Measurements from ENCODE around the gene GRK5. TPM values are rescaled to one million over a fixed set of nuclear protein-coding genes. Genes with fewer than 3 reads are reported as not detected.

The GRK5 gene
- total and polyA plus RNA-seq, 9 of the 15 experiments (the other 6 are each of a cell fraction or from before 2014, with no cell fraction given) = 0.46 to 0.83 (median 0.67) TPM; not detected in 2

DNA sequence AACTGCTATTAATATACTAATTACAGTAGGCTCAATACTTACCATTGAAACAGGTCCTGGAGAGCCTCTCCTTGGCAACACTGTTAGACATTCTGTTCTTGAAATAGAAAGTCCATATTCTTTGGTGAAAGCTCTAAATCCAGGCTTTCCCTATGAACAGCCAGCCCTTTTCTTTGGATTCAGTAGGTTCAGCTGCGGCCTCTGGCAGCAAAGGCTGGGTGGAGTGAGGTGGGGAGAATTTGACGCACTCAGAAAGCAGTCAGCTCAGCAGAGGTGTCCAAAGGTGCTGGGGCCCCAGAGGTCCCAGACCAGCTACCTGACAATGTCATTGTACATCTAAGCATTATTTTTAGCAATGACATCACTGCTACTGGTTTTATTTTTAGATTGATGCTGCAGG lies 146.1 kb downstream of the GRK5 start (continued):
- TF ChIP-seq, protein P1, sequence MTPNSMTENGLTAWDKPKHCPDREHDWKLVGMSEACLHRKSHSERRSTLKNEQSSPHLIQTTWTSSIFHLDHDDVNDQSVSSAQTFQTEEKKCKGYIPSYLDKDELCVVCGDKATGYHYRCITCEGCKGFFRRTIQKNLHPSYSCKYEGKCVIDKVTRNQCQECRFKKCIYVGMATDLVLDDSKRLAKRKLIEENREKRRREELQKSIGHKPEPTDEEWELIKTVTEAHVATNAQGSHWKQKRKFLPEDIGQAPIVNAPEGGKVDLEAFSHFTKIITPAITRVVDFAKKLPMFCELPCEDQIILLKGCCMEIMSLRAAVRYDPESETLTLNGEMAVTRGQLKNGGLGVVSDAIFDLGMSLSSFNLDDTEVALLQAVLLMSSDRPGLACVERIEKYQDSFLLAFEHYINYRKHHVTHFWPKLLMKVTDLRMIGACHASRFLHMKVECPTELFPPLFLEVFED (CRISPR knock-in tag; conservative IDR thresholded peaks at IDR 0.05) = no peak
- TF ChIP-seq SUPT5H (IDR thresholded peaks at IDR 0.05) (no peak), NCOA6 (IDR thresholded peaks at IDR 0.05) (no peak), ZNF445 (CRISPR knock-in tag; IDR thresholded peaks at IDR 0.05; ENCODE audit: low read depth) (no peak), ZSCAN32 (CRISPR knock-in tag; IDR thresholded peaks at IDR 0.05) (no peak), GTF2F1 (IDR thresholded peaks at IDR 0.05; ENCODE audit: low read depth, low read length) (no peak)
- TF ChIP-seq, protein P2, sequence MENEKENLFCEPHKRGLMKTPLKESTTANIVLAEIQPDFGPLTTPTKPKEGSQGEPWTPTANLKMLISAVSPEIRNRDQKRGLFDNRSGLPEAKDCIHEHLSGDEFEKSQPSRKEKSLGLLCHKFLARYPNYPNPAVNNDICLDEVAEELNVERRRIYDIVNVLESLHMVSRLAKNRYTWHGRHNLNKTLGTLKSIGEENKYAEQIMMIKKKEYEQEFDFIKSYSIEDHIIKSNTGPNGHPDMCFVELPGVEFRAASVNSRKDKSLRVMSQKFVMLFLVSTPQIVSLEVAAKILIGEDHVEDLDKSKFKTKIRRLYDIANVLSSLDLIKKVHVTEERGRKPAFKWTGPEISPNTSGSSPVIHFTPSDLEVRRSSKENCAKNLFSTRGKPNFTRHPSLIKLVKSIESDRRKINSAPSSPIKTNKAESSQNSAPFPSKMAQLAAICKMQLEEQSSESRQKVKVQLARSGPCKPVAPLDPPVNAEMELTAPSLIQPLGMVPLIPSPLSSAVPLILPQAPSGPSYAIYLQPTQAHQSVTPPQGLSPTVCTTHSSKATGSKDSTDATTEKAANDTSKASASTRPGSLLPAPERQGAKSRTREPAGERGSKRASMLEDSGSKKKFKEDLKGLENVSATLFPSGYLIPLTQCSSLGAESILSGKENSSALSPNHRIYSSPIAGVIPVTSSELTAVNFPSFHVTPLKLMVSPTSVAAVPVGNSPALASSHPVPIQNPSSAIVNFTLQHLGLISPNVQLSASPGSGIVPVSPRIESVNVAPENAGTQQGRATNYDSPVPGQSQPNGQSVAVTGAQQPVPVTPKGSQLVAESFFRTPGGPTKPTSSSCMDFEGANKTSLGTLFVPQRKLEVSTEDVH (IDR thresholded peaks at IDR 0.05; ENCODE audit: low read depth, partially characterized antibody) = no peak
- TF ChIP-seq, protein P3, sequence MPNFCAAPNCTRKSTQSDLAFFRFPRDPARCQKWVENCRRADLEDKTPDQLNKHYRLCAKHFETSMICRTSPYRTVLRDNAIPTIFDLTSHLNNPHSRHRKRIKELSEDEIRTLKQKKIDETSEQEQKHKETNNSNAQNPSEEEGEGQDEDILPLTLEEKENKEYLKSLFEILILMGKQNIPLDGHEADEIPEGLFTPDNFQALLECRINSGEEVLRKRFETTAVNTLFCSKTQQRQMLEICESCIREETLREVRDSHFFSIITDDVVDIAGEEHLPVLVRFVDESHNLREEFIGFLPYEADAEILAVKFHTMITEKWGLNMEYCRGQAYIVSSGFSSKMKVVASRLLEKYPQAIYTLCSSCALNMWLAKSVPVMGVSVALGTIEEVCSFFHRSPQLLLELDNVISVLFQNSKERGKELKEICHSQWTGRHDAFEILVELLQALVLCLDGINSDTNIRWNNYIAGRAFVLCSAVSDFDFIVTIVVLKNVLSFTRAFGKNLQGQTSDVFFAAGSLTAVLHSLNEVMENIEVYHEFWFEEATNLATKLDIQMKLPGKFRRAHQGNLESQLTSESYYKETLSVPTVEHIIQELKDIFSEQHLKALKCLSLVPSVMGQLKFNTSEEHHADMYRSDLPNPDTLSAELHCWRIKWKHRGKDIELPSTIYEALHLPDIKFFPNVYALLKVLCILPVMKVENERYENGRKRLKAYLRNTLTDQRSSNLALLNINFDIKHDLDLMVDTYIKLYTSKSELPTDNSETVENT (CRISPR knock-in tag; IDR thresholded peaks at IDR 0.05) = no peak

Measured in K562 (cell line).